Activated naive CD4-positive, alpha-beta T cell treated with anti-CD3 and anti-CD28 coated beads, Interleukin-2, amount 10 ng/mL, durations not matched to agents 7 days and 5 days (primary cell): ENCODE measurements around the gene ACSS2.
A peak's percentile ranks its signal among the peaks of the same experiment; 100 is the strongest.

Source experiments
- CTCF ChIA-PET: fragments of 350-600 bp; sonication (Branson Sonifier 250); formaldehyde crosslinking; loops from one replicate; lab custom pipeline; 2021; ENCODE audit warnings: antibody characterized with exemption; lab: Charles Lee
- DNase-seq: peaks from one replicate; pipeline ENCODE4 v3.0.0-alpha.2; 2020
- H3K27ac Mint-ChIP-seq: one replicate; pipeline ENCODE4 v1.8.0; 2021; ENCODE audit warnings: mild to moderate bottlenecking, moderate library complexity, mixed read lengths
- H3K27me3 Mint-ChIP-seq: one replicate; pipeline ENCODE4 v1.8.0; 2021; ENCODE audit warnings: mild to moderate bottlenecking, mixed read lengths
- H3K36me3 Mint-ChIP-seq: one replicate; pipeline ENCODE4 v1.8.0; 2021; ENCODE audit warnings: mixed read lengths
- H3K4me1 Mint-ChIP-seq: one replicate; pipeline ENCODE4 v1.8.0; 2021; ENCODE audit warnings: mixed read lengths
- H3K4me3 Mint-ChIP-seq: one replicate; pipeline ENCODE4 v1.8.0; 2021; ENCODE audit warnings: mild to moderate bottlenecking, moderate library complexity, mixed read lengths
- H3K9me3 Mint-ChIP-seq: one replicate; pipeline ENCODE4 v1.8.0; 2021; ENCODE audit warnings: mixed read lengths

ACSS2 gene

GRCh38 chr20:34876406-34877282 is at the start of gene ACSS2:
Gene ACSS2 (plus strand): TSS chr20:34876612. CDS start chr20:34876646, 34 bp downstream.
- Mint-ChIP-seq H3K4me3 (peak within 1 kb of the TSS; percentile 95), H3K27me3 (peaks cover 10% of the 10 kb centered on the region), H3K4me1 (peaks cover 67% of the 10 kb centered on the region), H3K27ac (peak within 1 kb of the TSS; percentile 94), H3K36me3 (peaks cover 4% of the 10 kb centered on the region), H3K9me3 (no peaks in the 10 kb centered on the region)
- DNase-seq = peak; percentile 100
- CTCF ChIA-PET = interaction anchor here (0.6 to 4.9 kb wide), 11 partner anchors 9 to 220 kb away, joined by 3 to 134 read pairs (median 5); partner anchors contain the start of genes GSS and MYH7B

GRCh38 chr20:34829191-34829590 is 47.2 kb upstream of the ACSS2 start:
- peaks cover 13% of the 10 kb centered on the region for H3K4me1 Mint-ChIP-seq

GRCh38 chr20:34831936-34832335 is 44.5 kb upstream of the ACSS2 start:
- DNase-seq = no peak
- no peaks in the 10 kb centered on the region for H3K36me3 Mint-ChIP-seq
- H3K27me3 Mint-ChIP-seq = peaks cover 58% of the 10 kb centered on the region
- no peaks in the 10 kb centered on the region for H3K4me1 Mint-ChIP-seq
- no peaks in the 10 kb centered on the region for H3K9me3 Mint-ChIP-seq
- H3K27ac Mint-ChIP-seq = no peak overlapping the region
- CTCF ChIA-PET = interaction anchor here (1.0 to 1.4 kb wide), 2 partner anchors 16 to 25 kb away, joined by 3 to 4 read pairs; no protein-coding TSS in a partner anchor
- no peak overlapping the region for H3K4me3 Mint-ChIP-seq

More at GRCh38 chr20:34829191-34829590, 47.2 kb upstream of the ACSS2 start:
- Mint-ChIP-seq H3K9me3 (no peaks in the 10 kb centered on the region), H3K27ac (no peak overlapping the region), H3K36me3 (peaks cover 3% of the 10 kb centered on the region), H3K4me3 (no peak overlapping the region), H3K27me3 (peaks cover 53% of the 10 kb centered on the region)
- CTCF ChIA-PET = no interaction called here
- DNase-seq = no peak

- H3K9me3 Mint-ChIP-seq = no peaks in the 10 kb centered on the region
- no peaks in the 10 kb centered on the region for H3K4me1 Mint-ChIP-seq
- H3K36me3 Mint-ChIP-seq = no peaks in the 10 kb centered on the region
- no peak for DNase-seq
- H3K27me3 Mint-ChIP-seq = peaks cover 49% of the 10 kb centered on the region
- H3K4me3 Mint-ChIP-seq = no peak overlapping the region
- H3K27ac Mint-ChIP-seq = no peak overlapping the region
- CTCF ChIA-PET = interaction anchor here (0.5 to 1.4 kb wide), 2 partner anchors 167 to 271 kb away, joined by 4 to 7 read pairs; no protein-coding TSS in a partner anchor
Observed at GRCh38 chr20:34834459-34834893, 41.9 kb upstream of the ACSS2 start.

- H3K9me3 Mint-ChIP-seq = no peaks in the 10 kb centered on the region
- DNase-seq = no peak
- H3K4me1 Mint-ChIP-seq = no peaks in the 10 kb centered on the region
- peaks cover 12% of the 10 kb centered on the region for H3K27me3 Mint-ChIP-seq
- H3K36me3 Mint-ChIP-seq = no peaks in the 10 kb centered on the region
- H3K27ac Mint-ChIP-seq = no peak overlapping the region
- CTCF ChIA-PET = no interaction called here
- H3K4me3 Mint-ChIP-seq = no peak overlapping the region
Observed at GRCh38 chr20:34842143-34842542, 34.3 kb upstream of the ACSS2 start.

GRCh38 chr20:34843421-34843820 is 33.0 kb upstream of the ACSS2 start:
- CTCF ChIA-PET = no interaction called here
- no peaks in the 10 kb centered on the region for H3K4me1 Mint-ChIP-seq
- peaks cover 12% of the 10 kb centered on the region for H3K27me3 Mint-ChIP-seq

GRCh38 chr20:34848597-34848996 is 27.8 kb upstream of the ACSS2 start:
- Mint-ChIP-seq H3K36me3 (no peaks in the 10 kb centered on the region), H3K4me1 (peaks cover 2% of the 10 kb centered on the region), H3K27ac (no peak overlapping the region), H3K9me3 (no peaks in the 10 kb centered on the region), H3K4me3 (no peak overlapping the region), H3K27me3 (no peaks in the 10 kb centered on the region)
- CTCF ChIA-PET = interaction anchor here (0.9 to 2.2 kb wide), 3 partner anchors 12 to 25 kb away, joined by 3 to 7 read pairs (median 3); no protein-coding TSS in a partner anchor
- DNase-seq = no peak

More at GRCh38 chr20:34843421-34843820, 33.0 kb upstream of the ACSS2 start:
- DNase-seq = no peak
- H3K27ac Mint-ChIP-seq = no peak overlapping the region
- no peaks in the 10 kb centered on the region for H3K9me3 Mint-ChIP-seq
- H3K4me3 Mint-ChIP-seq = no peak overlapping the region
- H3K36me3 Mint-ChIP-seq = no peaks in the 10 kb centered on the region

GRCh38 chr20:34849778-34850177 is 26.6 kb upstream of the ACSS2 start:
- DNase-seq = no peak
- H3K9me3 Mint-ChIP-seq = no peaks in the 10 kb centered on the region
- H3K4me3 Mint-ChIP-seq = no peak overlapping the region
- CTCF ChIA-PET = interaction anchor here (0.5 to 2.2 kb wide), 2 partner anchors 14 to 578 kb away, joined by 3 to 7 read pairs; no protein-coding TSS in a partner anchor
- no peaks in the 10 kb centered on the region for H3K27me3 Mint-ChIP-seq
- H3K36me3 Mint-ChIP-seq = no peaks in the 10 kb centered on the region
- peaks cover 2% of the 10 kb centered on the region for H3K4me1 Mint-ChIP-seq
- H3K27ac Mint-ChIP-seq = no peak overlapping the region

GRCh38 chr20:34850969-34851368 is 25.4 kb upstream of the ACSS2 start:
- Mint-ChIP-seq H3K9me3 (no peaks in the 10 kb centered on the region), H3K36me3 (no peaks in the 10 kb centered on the region), H3K27me3 (no peaks in the 10 kb centered on the region), H3K4me1 (peaks cover 2% of the 10 kb centered on the region), H3K4me3 (no peak overlapping the region), H3K27ac (no peak overlapping the region)
- no peak for DNase-seq
- CTCF ChIA-PET = no interaction called here

GRCh38 chr20:34852298-34852697 is 24.1 kb upstream of the ACSS2 start:
- CTCF ChIA-PET = no interaction called here
- Mint-ChIP-seq H3K27me3 (no peaks in the 10 kb centered on the region), H3K4me1 (peaks cover 2% of the 10 kb centered on the region), H3K4me3 (no peak overlapping the region), H3K27ac (no peak overlapping the region), H3K9me3 (no peaks in the 10 kb centered on the region), H3K36me3 (no peaks in the 10 kb centered on the region)
- no peak for DNase-seq

- H3K9me3 Mint-ChIP-seq = no peaks in the 10 kb centered on the region
- H3K27ac Mint-ChIP-seq = no peak overlapping the region
- H3K27me3 Mint-ChIP-seq = no peaks in the 10 kb centered on the region
- H3K4me1 Mint-ChIP-seq = peaks cover 4% of the 10 kb centered on the region
- CTCF ChIA-PET = interaction anchor here (1.1 kb wide), 1 partner anchor 13 kb away, joined by 3 read pairs; the partner anchor contains the start of gene GGT7
- no peak for DNase-seq
- no peak overlapping the region for H3K4me3 Mint-ChIP-seq
- no peaks in the 10 kb centered on the region for H3K36me3 Mint-ChIP-seq
Observed at GRCh38 chr20:34859367-34859766, 17.0 kb upstream of the ACSS2 start.

GRCh38 chr20:34859826-34860545 is 16.4 kb upstream of the ACSS2 start:
- Mint-ChIP-seq H3K27me3 (no peaks in the 10 kb centered on the region), H3K4me1 (peaks cover 6% of the 10 kb centered on the region), H3K9me3 (no peaks in the 10 kb centered on the region), H3K4me3 (no peak overlapping the region), H3K27ac (no peak overlapping the region), H3K36me3 (no peaks in the 10 kb centered on the region)
- no peak for DNase-seq
- CTCF ChIA-PET = interaction anchor here (1.1 to 2.3 kb wide), 2 partner anchors 13 to 15 kb away, joined by 3 to 8 read pairs; partner anchors contain the start of gene GGT7

- Mint-ChIP-seq H3K4me1 (peaks cover 13% of the 10 kb centered on the region), H3K36me3 (no peaks in the 10 kb centered on the region), H3K27me3 (no peaks in the 10 kb centered on the region), H3K27ac (no peak overlapping the region), H3K4me3 (no peak overlapping the region), H3K9me3 (no peaks in the 10 kb centered on the region)
- CTCF ChIA-PET = interaction anchor here (1.4 to 2.3 kb wide), 2 partner anchors 11 to 13 kb away, joined by 3 to 8 read pairs; partner anchors contain the start of gene GGT7
- DNase-seq = no peak
Observed at GRCh38 chr20:34861386-34862084, 14.9 kb upstream of the ACSS2 start.
